IMR-90 (cell line): Measurements from ENCODE around the gene MDFI.

Experiments used
- BHLHE40 ChIP-seq: fragments of 150-350 bp; IDR thresholded peaks from 2 replicates; pipeline ENCODE4 v1.6.1; 2016; ENCODE audit warnings: mild to moderate bottlenecking, low read depth, low read length
- CEBPB ChIP-seq: IDR thresholded peaks from 2 replicates; pipeline ENCODE4 v1.6.1; 2012; ENCODE audit warnings: low read depth, low read length, improper control_type of control experiment
- CHD1 ChIP-seq: IDR thresholded peaks from 2 replicates; pipeline ENCODE4 v1.6.1; 2012; ENCODE audit warnings: low read depth, low read length, improper control_type of control experiment
- CTCF ChIP-seq: conservative IDR thresholded peaks from 2 replicates; pipeline ENCODE4 v1.5.1; 2012; ENCODE audit warnings: mild to moderate bottlenecking, low read depth, low read length, improper control_type of control experiment
- POLR2A ChIP-seq: IDR thresholded peaks from 2 replicates; pipeline ENCODE4 v1.6.1; 2012; ENCODE audit warnings: mild to moderate bottlenecking, low read depth, low read length
- RAD21 ChIP-seq: IDR thresholded peaks from 2 replicates; pipeline ENCODE4 v1.6.1; 2012; ENCODE audit warnings: low read length, improper control_type of control experiment
- RFX5 ChIP-seq: IDR thresholded peaks from 2 replicates; pipeline ENCODE4 v1.8.0; 2012; ENCODE audit warnings: low read depth, mild to moderate bottlenecking, low read length, moderate library complexity
- SMC3 ChIP-seq: fragments of 150-350 bp; IDR thresholded peaks from 2 replicates; pipeline ENCODE4 v1.6.1; 2016; ENCODE audit warnings: low read depth, mild to moderate bottlenecking, antibody characterized with exemption, low read length, moderate library complexity
- TF ChIP-seq, protein P1 (sequence below): fragments of 150-350 bp; IDR thresholded peaks from 2 replicates; pipeline ENCODE4 v1.6.1; 2017; ENCODE audit warnings: mild to moderate bottlenecking, antibody characterized with exemption, low read length, low read depth

DNA sequence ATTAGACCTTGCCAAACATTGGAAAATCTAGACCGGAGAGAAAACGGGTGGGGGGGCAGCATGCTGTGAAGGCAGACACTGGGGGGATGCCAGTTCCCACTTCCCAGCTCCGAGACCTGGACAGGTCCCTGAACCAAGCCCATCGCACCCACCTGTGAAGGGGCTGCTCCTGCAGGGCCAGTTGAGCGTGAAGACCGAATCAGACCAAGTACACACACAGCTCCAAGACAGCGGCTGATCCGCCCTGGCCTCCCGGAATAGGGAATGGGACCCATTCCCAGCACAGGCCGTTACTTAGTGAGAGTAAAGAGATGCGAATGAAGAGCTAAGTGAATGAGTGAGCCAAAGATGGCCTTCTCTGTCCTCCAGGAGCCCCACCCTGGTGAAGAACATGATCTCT lies 41.5 kb upstream of the MDFI start:
- TF ChIP-seq CEBPB (no peak), SMC3 (no peak), CTCF (no peak), POLR2A (no peak), RFX5 (no peak), CHD1 (no peak), RAD21 (no peak), BHLHE40 (no peak)
- TF ChIP-seq, protein P1, sequence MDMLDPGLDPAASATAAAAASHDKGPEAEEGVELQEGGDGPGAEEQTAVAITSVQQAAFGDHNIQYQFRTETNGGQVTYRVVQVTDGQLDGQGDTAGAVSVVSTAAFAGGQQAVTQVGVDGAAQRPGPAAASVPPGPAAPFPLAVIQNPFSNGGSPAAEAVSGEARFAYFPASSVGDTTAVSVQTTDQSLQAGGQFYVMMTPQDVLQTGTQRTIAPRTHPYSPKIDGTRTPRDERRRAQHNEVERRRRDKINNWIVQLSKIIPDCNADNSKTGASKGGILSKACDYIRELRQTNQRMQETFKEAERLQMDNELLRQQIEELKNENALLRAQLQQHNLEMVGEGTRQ: no peak
